Amygdala (tissue), 56 donors: ENCODE results near the gene MMS22L.

ENCODE experiments used
- DNase-seq, 56 donors: peaks; one replicate each; lab custom pipeline; 2025; lab: John Stamatoyannopoulos, UW

The MMS22L gene

GRCh38 chr6:97145691-97146090, 137.3 kb downstream of the MMS22L start:
- DNase-seq, result no peak

- DNase-seq, result no peak
These were observed 141.3 kb downstream of the MMS22L start for GRCh38 chr6:97141756-97142155.

- no peak for DNase-seq
These were observed 144.4 kb downstream of the MMS22L start for GRCh38 chr6:97138581-97138980.

- DNase-seq, result no peak
These were observed 146.2 kb downstream of the MMS22L start for GRCh38 chr6:97136626-97137358.

GRCh38 chr6:97133067-97133466, 149.9 kb downstream of the MMS22L start:
- DNase-seq, result peak in 42 of 56 donors; percentile 2 to 79 (median 32)

- no peak for DNase-seq
These were observed 153.9 kb downstream of the MMS22L start for GRCh38 chr6:97129106-97129505.

- no peak for DNase-seq
These were observed 154.5 kb downstream of the MMS22L start for GRCh38 chr6:97128507-97128906.

GRCh38 chr6:97123652-97124051, 159.4 kb downstream of the MMS22L start:
- no peak for DNase-seq

- DNase-seq, result peak in 4 of 56 donors; percentile 5 to 24 (median 11)
These were observed 159.9 kb downstream of the MMS22L start for GRCh38 chr6:97123112-97123511.

GRCh38 chr6:97120511-97120910, 162.5 kb downstream of the MMS22L start:
- DNase-seq, result no peak

GRCh38 chr6:97114645-97115044, 168.4 kb downstream of the MMS22L start:
- DNase-seq, result no peak

- no peak for DNase-seq
These were observed 169.8 kb downstream of the MMS22L start for GRCh38 chr6:97113170-97113569.

- DNase-seq, result no peak
These were observed 171.8 kb downstream of the MMS22L start for GRCh38 chr6:97111243-97111642.

- DNase-seq, result no peak
These were observed 172.4 kb downstream of the MMS22L start for GRCh38 chr6:97110626-97111025.

- no peak for DNase-seq
These were observed 172.9 kb downstream of the MMS22L start for GRCh38 chr6:97110149-97110548.

- no peak for DNase-seq
These were observed 173.6 kb downstream of the MMS22L start for GRCh38 chr6:97109444-97109843.

- DNase-seq, result peak in 10 of 56 donors; percentile 1 to 57 (median 14)
These were observed 180.7 kb downstream of the MMS22L start for GRCh38 chr6:97102145-97102790.

- DNase-seq, result no peak
These were observed 182.3 kb downstream of the MMS22L start for GRCh38 chr6:97100696-97101095.

GRCh38 chr6:97097068-97098047, 185.7 kb downstream of the MMS22L start:
- DNase-seq, result peak in 6 of 56 donors; percentile 3 to 38 (median 10)

GRCh38 chr6:97095311-97095850, 187.6 kb downstream of the MMS22L start:
- DNase-seq, result no peak

GRCh38 chr6:97094376-97094775, 188.6 kb downstream of the MMS22L start:
- DNase-seq, result no peak
